AG04449 (cell line): ENCODE data around the gene USP13.
"Not testable (repeated sequence)": the region's sequence is repeated elsewhere in the genome, so short reads cannot be mapped to it uniquely, and the experiment has no call there.

Experiments used
- CTCF ChIA-PET: fragments of 350-600 bp; formaldehyde crosslinking; extraction: SDS; loops from one replicate; lab custom pipeline; 2021; ENCODE audit warnings: antibody characterized with exemption; lab: Yijun Ruan, JAX
- POLR2A ChIA-PET: fragments of 400-600, 350-600 bp; formaldehyde crosslinking; extraction: SDS; loops from one replicate; lab custom pipeline; 2020; ENCODE audit warnings: antibody characterized with exemption, inconsistent platforms; lab: Yijun Ruan, JAX
- DNase-seq: peaks from one replicate; pipeline ENCODE4 v3.0.0-alpha.2; 2010; ENCODE audit warnings: low read depth, low spot score
- H3K4me3 ChIP-seq: 2 replicates; pipeline ENCODE4 v1.5.1; 2011; ENCODE audit warnings: low read depth, mild to moderate bottlenecking, control low read depth, low read length
- TF ChIP-seq, protein P1 (sequence below): IDR thresholded peaks from one replicate; pipeline ENCODE4 v1.5.1; 2011; ENCODE audit warnings: mild to moderate bottlenecking, moderate library complexity, low read length, control low read depth, inconsistent platforms; ENCODE audit not compliant: insufficient read depth; ENCODE audit errors: missing control alignments

USP13 gene

GRCh38 chr3:179771797-179772196, 119.0 kb downstream of the USP13 start:
- CTCF ChIA-PET: interaction anchor here (0.7 to 1.8 kb wide), 5 partner anchors 21 to 824 kb away, joined by 3 to 7 read pairs (median 5); no protein-coding TSS in a partner anchor

DNA sequence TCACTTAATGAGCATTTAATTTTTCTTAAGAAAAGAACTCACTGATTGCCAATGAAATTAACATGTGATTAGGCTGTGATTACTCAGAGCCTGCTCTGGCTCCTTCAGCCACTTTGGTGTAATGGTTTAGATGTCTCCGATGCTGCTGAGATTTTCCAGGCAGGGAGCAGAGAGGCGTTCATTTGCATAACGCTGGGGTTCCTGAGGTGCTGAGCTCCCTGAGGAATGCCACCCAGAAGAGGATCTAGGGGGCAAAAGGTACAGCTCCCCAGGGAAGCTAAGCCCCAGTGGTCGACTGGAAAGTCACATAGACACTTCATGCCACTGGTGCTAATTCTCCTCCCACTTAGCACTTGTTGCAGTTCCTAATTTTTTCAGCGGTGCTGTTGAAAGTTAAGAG, 119.5 kb downstream of the USP13 start:
- DNase-seq: no peak
- TF ChIP-seq, protein P1, sequence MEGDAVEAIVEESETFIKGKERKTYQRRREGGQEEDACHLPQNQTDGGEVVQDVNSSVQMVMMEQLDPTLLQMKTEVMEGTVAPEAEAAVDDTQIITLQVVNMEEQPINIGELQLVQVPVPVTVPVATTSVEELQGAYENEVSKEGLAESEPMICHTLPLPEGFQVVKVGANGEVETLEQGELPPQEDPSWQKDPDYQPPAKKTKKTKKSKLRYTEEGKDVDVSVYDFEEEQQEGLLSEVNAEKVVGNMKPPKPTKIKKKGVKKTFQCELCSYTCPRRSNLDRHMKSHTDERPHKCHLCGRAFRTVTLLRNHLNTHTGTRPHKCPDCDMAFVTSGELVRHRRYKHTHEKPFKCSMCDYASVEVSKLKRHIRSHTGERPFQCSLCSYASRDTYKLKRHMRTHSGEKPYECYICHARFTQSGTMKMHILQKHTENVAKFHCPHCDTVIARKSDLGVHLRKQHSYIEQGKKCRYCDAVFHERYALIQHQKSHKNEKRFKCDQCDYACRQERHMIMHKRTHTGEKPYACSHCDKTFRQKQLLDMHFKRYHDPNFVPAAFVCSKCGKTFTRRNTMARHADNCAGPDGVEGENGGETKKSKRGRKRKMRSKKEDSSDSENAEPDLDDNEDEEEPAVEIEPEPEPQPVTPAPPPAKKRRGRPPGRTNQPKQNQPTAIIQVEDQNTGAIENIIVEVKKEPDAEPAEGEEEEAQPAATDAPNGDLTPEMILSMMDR: no peak
- POLR2A ChIA-PET: interaction anchor here (0.6 kb wide), 1 partner anchor 118 kb away, joined by 3 read pairs; no protein-coding TSS in a partner anchor
- H3K4me3 ChIP-seq: no peak overlapping the region
- CTCF ChIA-PET: interaction anchor here (0.9 kb wide), 1 partner anchor 823 kb away, joined by 5 read pairs; no protein-coding TSS in a partner anchor

More at GRCh38 chr3:179771797-179772196, 119.0 kb downstream of the USP13 start:
- POLR2A ChIA-PET: interaction anchor here (0.6 kb wide), 1 partner anchor 118 kb away, joined by 3 read pairs; no protein-coding TSS in a partner anchor
- TF ChIP-seq, protein P1: no peak
- no peak for DNase-seq
- H3K4me3 ChIP-seq: no peak overlapping the region

GRCh38 chr3:179775416-179776122, 122.7 kb downstream of the USP13 start:
- ChIA-PET CTCF (no interaction called here), POLR2A (no interaction called here)
- TF ChIP-seq, protein P1: no peak
- DNase-seq: no peak
- H3K4me3 ChIP-seq: no peak overlapping the region

- H3K4me3 ChIP-seq, POLR2A ChIA-PET, DNase-seq: not testable (repeated sequence)
- CTCF ChIA-PET: interaction anchor here (0.9 to 1.8 kb wide), 3 partner anchors 10 to 15 kb away, joined by 3 to 6 read pairs (median 4); no protein-coding TSS in a partner anchor
Observed at GRCh38 chr3:179782841-179783240, 130.0 kb downstream of the USP13 start.

DNA sequence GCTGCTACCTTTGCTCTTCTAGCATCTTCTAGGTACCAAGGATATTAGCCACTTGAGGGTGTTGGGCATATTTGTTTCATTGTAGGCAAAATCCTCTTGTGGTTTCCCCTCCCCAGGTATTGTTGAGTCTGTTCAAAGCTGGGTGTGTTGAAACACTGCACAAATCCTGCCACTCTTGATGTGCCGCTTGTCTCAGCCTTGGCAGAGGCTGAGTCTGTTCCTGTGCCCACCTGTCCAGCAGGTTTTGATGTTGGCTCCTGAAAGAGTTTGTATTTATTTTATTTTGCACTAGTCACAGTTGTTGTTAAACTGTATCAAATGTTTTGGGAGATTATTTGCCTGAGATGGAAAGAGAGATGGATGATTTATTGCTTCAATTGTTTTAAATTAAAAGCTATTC, 136.2 kb downstream of the USP13 start:
- POLR2A ChIA-PET: no interaction called here
- CTCF ChIA-PET: no interaction called here
- TF ChIP-seq, protein P1: no peak

GRCh38 chr3:179791793-179792192, 139.0 kb downstream of the USP13 start:
- DNase-seq: no peak
- no peak overlapping the region for H3K4me3 ChIP-seq
- TF ChIP-seq, protein P1: no peak
- POLR2A ChIA-PET: no interaction called here
- CTCF ChIA-PET: interaction anchor here (1.5 to 2.6 kb wide), 2 partner anchors 20 to 43 kb away, joined by 3 to 7 read pairs; no protein-coding TSS in a partner anchor

More for the DNA sequence above, 136.2 kb downstream of the USP13 start:
- no peak for DNase-seq
- H3K4me3 ChIP-seq: no peak overlapping the region

DNA sequence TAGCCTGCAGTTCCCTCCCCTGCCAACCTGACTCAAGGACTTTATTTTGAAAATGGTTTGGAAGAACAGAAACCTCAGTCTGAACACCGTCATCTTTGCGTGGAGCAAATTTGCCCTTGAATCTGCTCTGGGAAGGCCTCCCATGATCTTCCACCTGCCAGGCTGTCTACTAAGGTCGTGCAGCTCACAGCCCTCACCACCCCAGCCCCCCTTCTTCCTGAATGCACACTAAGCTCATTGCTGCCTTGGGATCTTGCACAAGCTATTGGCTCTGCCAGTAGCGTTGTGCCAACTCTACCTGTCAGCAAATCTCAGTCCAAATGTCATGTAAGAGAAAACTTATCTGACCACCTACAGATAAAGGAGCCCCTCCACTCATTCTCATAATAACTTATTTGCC, 141.5 kb downstream of the USP13 start:
- POLR2A ChIA-PET: no interaction called here
- CTCF ChIA-PET: interaction anchor here (1.5 to 1.7 kb wide), 2 partner anchors 44 to 800 kb away, joined by 4 read pairs; no protein-coding TSS in a partner anchor
- DNase-seq: no peak
- no peak overlapping the region for H3K4me3 ChIP-seq
- TF ChIP-seq, protein P1: no peak
